H1 (cell line): ENCODE results near the gene MCF2L. TPM values are rescaled to one million over a fixed set of nuclear protein-coding genes. Genes with fewer than 3 reads are reported as not detected.

ENCODE experiments used
- ASH2L ChIP-seq: fragments of 200-600, 300-600 bp; sonication (generic); IDR thresholded peaks from one replicate; pipeline ENCODE4 v1.7.1; 2017; ENCODE audit warnings: low read length
- BRCA1 ChIP-seq: IDR thresholded peaks from 2 replicates; pipeline ENCODE4 v1.6.1; 2012; ENCODE audit warnings: low read depth, low read length, improper control_type of control experiment
- HDAC6 ChIP-seq: IDR thresholded peaks from one replicate; pipeline ENCODE4 v1.7.1; 2012; ENCODE audit warnings: low read depth, mild to moderate bottlenecking, inconsistent platforms, low read length, moderate library complexity
- SUZ12 ChIP-seq: fragments of 200-600 bp; sonication (generic); IDR thresholded peaks from 2 replicates; pipeline ENCODE4 v1.6.1; 2012; ENCODE audit warnings: mild to moderate bottlenecking, inconsistent platforms, low read length, moderate library complexity, mixed read lengths
- TBP ChIP-seq: IDR thresholded peaks from 2 replicates; pipeline ENCODE4 v1.6.1; 2011; ENCODE audit warnings: low read depth, low read length, improper control_type of control experiment
- polyA plus RNA-seq, 7 experiments: library from polyadenylated mRNA; depleted of rRNA in 3 of 7; stranded (reverse) in 5 of 7; unstranded in 2 of 7; fragments of >200 nt in 5 of 7; fragments of 200-250 nt in 2 of 7; gene quantifications; 1 replicate in 5 of 7; 2 replicates in 1 of 7; 4 replicates in 1 of 7; pipeline versions ENCODE4 v1.2.1 to v1.2.3, GENCODE V29; 2011 to 2013; ENCODE audit warnings: missing spikeins in 2 of 7, mixed read lengths in 2 of 7
- total RNA-seq: library from RNA; stranded (reverse); fragmentation: NEBNext Ultra II Directional; extraction: Animal tissue kit (Norgen Biotek cat#: 25700); gene quantifications from 2 replicates; pipeline ENCODE4 v1.2.1, GENCODE V29; 2021
- TF ChIP-seq, protein P1 (sequence below): IDR thresholded peaks from 2 replicates; pipeline ENCODE4 v1.6.1; 2011; ENCODE audit warnings: low read depth, mild to moderate bottlenecking, low read length; ENCODE audit not compliant: insufficient read depth

MCF2L gene
- total and polyA plus RNA-seq, 2 of the 8 experiments (the other 6 are each of a cell fraction or from before 2014, with no cell fraction given), result 10.1 to 24.4 TPM

- TF ChIP-seq SUZ12 (no peak), HDAC6 (no peak), BRCA1 (no peak), TBP (no peak), ASH2L (no peak)
- TF ChIP-seq, protein P1, sequence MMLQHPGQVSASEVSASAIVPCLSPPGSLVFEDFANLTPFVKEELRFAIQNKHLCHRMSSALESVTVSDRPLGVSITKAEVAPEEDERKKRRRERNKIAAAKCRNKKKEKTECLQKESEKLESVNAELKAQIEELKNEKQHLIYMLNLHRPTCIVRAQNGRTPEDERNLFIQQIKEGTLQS, result no peak
- TF ChIP-seq, all 59 proteins: peak for 0
Measured at GRCh38 chr13:112974671-112975070, 5.7 kb downstream of the MCF2L start (continued).
